Body of pancreas (tissue), 4 donors: ENCODE results near the gene SKAP1. TPM values are rescaled to one million over a fixed set of nuclear protein-coding genes. Genes with fewer than 3 reads are reported as not detected.
"Not testable (repeated sequence)": the region's sequence is repeated elsewhere in the genome, so short reads cannot be mapped to it uniquely, and the experiment has no call there.

Source experiments
- ATAC-seq: fragments of 150-250 bp; one replicate; pipeline ENCODE4 v1.9.1; 2016
- DNase-seq, 4 donors: peaks; one replicate each; pipeline ENCODE4 v3.0.0-alpha.2; 2019
- H3K27ac ChIP-seq, 4 donors: fragments of 200-600 bp; sonication (generic); 1 replicate in 3 of 4; 2 replicates in 1 of 4; pipeline versions ENCODE4 v1.5.1 to v1.6.1; 2016 to 2019; ENCODE audit warnings: mild to moderate bottlenecking in 1 of 4, mixed read lengths in 1 of 4, moderate library complexity in 1 of 4
- H3K27me3 ChIP-seq, 2 donors: fragments of 200-600 bp; sonication (generic); one replicate each; pipeline ENCODE4 v1.6.0; 2016; ENCODE audit warnings: mild to moderate bottlenecking in 1 of 2
- H3K36me3 ChIP-seq, 2 donors: fragments of 200-600 bp; sonication (generic); replicated peaks in 1 of 2; 2 replicates each; pipeline ENCODE4 v1.5.1; 2016; ENCODE audit warnings: low read depth in 2 of 2; ENCODE audit not compliant: insufficient read depth in 1 of 2
- H3K4me1 ChIP-seq: fragments of 200-600 bp; sonication (generic); one replicate; pipeline ENCODE4 v1.6.0; 2016
- H3K4me3 ChIP-seq, 2 donors: fragments of 200-600 bp; sonication (generic); 1 replicate in 1 of 2; 2 replicates in 1 of 2; pipeline ENCODE4 v1.5.1; 2016 to 2019
- H3K9me3 ChIP-seq, 3 donors: fragments of 200-600 bp; sonication (generic); 1 replicate in 2 of 3; 2 replicates in 1 of 3; pipeline ENCODE4 v1.5.1; 2016
- CTCF ChIP-seq, 7 experiments: fragments of 450-650 bp in 4 of 7; fragments of 200-600 bp in 3 of 7; sonication (generic) in 3 of 7; IDR thresholded peaks; one replicate each; pipeline ENCODE4 v1.5.1; 2016 to 2019; ENCODE audit warnings: antibody characterized with exemption in 7 of 7
- POLR2A ChIP-seq, 3 donors: fragments of 450-650 bp; IDR thresholded peaks; one replicate each; pipeline ENCODE4 v1.6.1; 2016; ENCODE audit warnings: antibody characterized with exemption in 3 of 3, mild to moderate bottlenecking in 2 of 3
- WGBS, 2 donors: methylation state at CpG; one replicate each; pipeline ENCODE4 v1.1.5; 2017; 5-methylcytosine and 5-hydroxymethylcytosine counted together
- intact Hi-C: fragments of 100-400 bp; cut with DNase I; formaldehyde crosslinking; loops from one replicate; pipeline ENCODE4 v1.15.1; 2023
- total RNA-seq, 2 donors: library from RNA; depleted of rRNA; stranded (reverse); fragments of >200 nt; gene quantifications; one replicate each; pipeline ENCODE4 v1.1.0, GENCODE V29; 2016

Gene SKAP1
- total RNA-seq, 2 donors from 2014 or later = 0.78 to 4.0 TPM

GRCh38 chr17:48251950-48252349 lies 178.1 kb downstream of the SKAP1 start:
- H3K9me3 ChIP-seq = no peaks in the 10 kb centered on the region
- DNase-seq = no peak
- no peaks in the 10 kb centered on the region for H3K27me3 ChIP-seq
- no peak overlapping the region for H3K27ac ChIP-seq
- H3K36me3 ChIP-seq = no peaks in the 10 kb centered on the region
- intact Hi-C loops = no loop called here
- WGBS, 2 donors = 73 to 78% methylated on average over 3 of the region's 3 CpGs
- H3K4me3 ChIP-seq = no peak overlapping the region
- H3K4me1 ChIP-seq = no peaks in the 10 kb centered on the region
- no peak for ATAC-seq
- TF ChIP-seq POLR2A (IDR thresholded peaks at IDR 0.05) (no peak), CTCF (IDR thresholded peaks at IDR 0.05) (no peak)

GRCh38 chr17:48250949-48251348 lies 179.1 kb downstream of the SKAP1 start:
- no peaks in the 10 kb centered on the region for H3K36me3 ChIP-seq
- H3K27ac ChIP-seq = no peak overlapping the region
- no peaks in the 10 kb centered on the region for H3K4me1 ChIP-seq
- no peak overlapping the region for H3K4me3 ChIP-seq
- H3K27me3 ChIP-seq = no peaks in the 10 kb centered on the region
- H3K9me3 ChIP-seq = no peaks in the 10 kb centered on the region
- ATAC-seq (no peak), DNase-seq (no peak)
- WGBS, 2 donors = 85 to 89% methylated on average over 8 of the region's 8 CpGs
- intact Hi-C loops = no loop called here
- TF ChIP-seq CTCF (IDR thresholded peaks at IDR 0.05) (no peak), POLR2A (IDR thresholded peaks at IDR 0.05) (no peak)

GRCh38 chr17:48250059-48250458 lies 180.0 kb downstream of the SKAP1 start:
- H3K4me1 ChIP-seq, H3K36me3 ChIP-seq, ATAC-seq, intact Hi-C loops, DNase-seq, H3K27ac ChIP-seq, H3K4me3 ChIP-seq, H3K27me3 ChIP-seq, H3K9me3 ChIP-seq: not testable (repeated sequence)
- 92% methylated on average over 5 of the region's 5 CpGs for WGBS, 2 donors

GRCh38 chr17:48247603-48248002 lies 182.4 kb downstream of the SKAP1 start:
- no peak for TF ChIP-seq CTCF (IDR thresholded peaks at IDR 0.05)
- no peak for TF ChIP-seq POLR2A (IDR thresholded peaks at IDR 0.05)
- ATAC-seq (no peak), DNase-seq (no peak)
- Histone ChIP-seq H3K4me1 (no peaks in the 10 kb centered on the region), H3K36me3 (no peaks in the 10 kb centered on the region), H3K4me3 (no peak overlapping the region), H3K27ac (no peak overlapping the region), H3K27me3 (no peaks in the 10 kb centered on the region), H3K9me3 (no peaks in the 10 kb centered on the region)
- intact Hi-C loops = no loop called here
- WGBS, 2 donors = 82 to 85% methylated on average over 3 of the region's 3 CpGs

GRCh38 chr17:48247038-48247437 lies 183.0 kb downstream of the SKAP1 start:
- no peak overlapping the region for H3K27ac ChIP-seq
- TF ChIP-seq POLR2A (IDR thresholded peaks at IDR 0.05) (no peak), CTCF (IDR thresholded peaks at IDR 0.05) (no peak)
- no peaks in the 10 kb centered on the region for H3K9me3 ChIP-seq
- 67 to 72% methylated on average over 1 of the region's 1 CpG for WGBS, 2 donors
- H3K36me3 ChIP-seq = no peaks in the 10 kb centered on the region
- H3K4me1 ChIP-seq = no peaks in the 10 kb centered on the region
- ATAC-seq = no peak
- no peaks in the 10 kb centered on the region for H3K27me3 ChIP-seq
- DNase-seq = no peak
- intact Hi-C loops = no loop called here
- no peak overlapping the region for H3K4me3 ChIP-seq
